ENCODE measurements around the gene ISYNA1. TPM values are rescaled to one million over a fixed set of nuclear protein-coding genes. Genes with fewer than 3 reads are reported as not detected.

ISYNA1 gene
- total RNA-seq, 1 experiment from 2014 or later = 129 TPM

GRCh38 chr19:18419699-18420460 is 18.1 kb downstream of the ISYNA1 start:
- H3K4me1 ChIP-seq (replicated peaks; ENCODE audit: insufficient read depth) = peaks cover 46% of the 10 kb centered on the region
- H3K4me2 ChIP-seq = peak overlapping the region; percentile 76
- peaks cover 38% of the 10 kb centered on the region for H3F3A ChIP-seq (ENCODE audit: insufficient read depth, low read depth)
- no TSS peak for BruUV-seq (replicated peaks)
- H2AFZ ChIP-seq = peak overlapping the region; percentile 77; the same call in 1 of the 2 replicates
- POLR2A ChIA-PET (ENCODE audit: unreplicated experiment) = interaction anchor here (0.5 kb wide), 1 partner anchor 549 kb away, joined by 6 read pairs; no protein-coding TSS in a partner anchor
- CTCF ChIA-PET = interaction anchor here (0.6 to 0.8 kb wide), 4 partner anchors 40 to 253 kb away, joined by 3 to 8 read pairs (median 4); partner anchors contain the start of gene RAB3A
- TF ChIP-seq EZH2 (IDR thresholded peaks at IDR 0.05; ENCODE audit: low read depth) (no peak), CTCF (conservative IDR thresholded peaks at IDR 0.05) (no peak)
- H4K20me1 ChIP-seq (ENCODE audit: insufficient read depth) = peaks cover 45% of the 10 kb centered on the region
- H3K27ac ChIP-seq = no peak overlapping the region
- no peaks in the 10 kb centered on the region for H3K36me3 ChIP-seq (ENCODE audit: low read depth)
- intact Hi-C loops (cut with micrococcal nuclease; ENCODE audit: unreplicated experiment) = loop anchor here (5.0 to 10.0 kb wide), 2 partner anchors 165 to 413 kb away; partner anchors contain the start of gene ARRDC2
- no peak for DNase-seq
- no peaks in the 10 kb centered on the region for H3K27me3 ChIP-seq (ENCODE audit: insufficient read depth, low read depth)
- peak overlapping the region; percentile 68 for H3K4me3 ChIP-seq
- H3K9me3 ChIP-seq (ENCODE audit: insufficient read depth, low read depth) = no peaks in the 10 kb centered on the region
- no peaks in the 10 kb centered on the region for H3K9me2 ChIP-seq (ENCODE audit: insufficient read depth)
- peaks cover 44% of the 10 kb centered on the region for H3K79me2 ChIP-seq (ENCODE audit: low read depth)

- ChIA-PET POLR2A (ENCODE audit: unreplicated experiment) (interaction anchor here (0.5 to 0.6 kb wide), 3 partner anchors 96 to 504 kb away, joined by 3 to 5 read pairs (median 3); partner anchors contain the start of genes JUND and LSM4), CTCF (interaction anchor here (0.6 to 0.8 kb wide), 5 partner anchors 39 to 254 kb away, joined by 3 to 8 read pairs (median 5); partner anchors contain the start of gene RAB3A)
- Histone ChIP-seq H3K27ac (no peak within 1 kb of the TSS), H3K9me3 (ENCODE audit: insufficient read depth, low read depth) (no peaks in the 10 kb centered on the region), H3K9me2 (ENCODE audit: insufficient read depth) (no peaks in the 10 kb centered on the region), H3K4me2 (peak within 1 kb of the TSS; percentile 98), H3K36me3 (ENCODE audit: low read depth) (no peaks in the 10 kb centered on the region), H3K4me1 (replicated peaks; ENCODE audit: insufficient read depth) (peaks cover 52% of the 10 kb centered on the region), H3K4me3 (peak within 1 kb of the TSS; percentile 68), H4K20me1 (ENCODE audit: insufficient read depth) (peaks cover 40% of the 10 kb centered on the region), H3K79me2 (ENCODE audit: low read depth) (peaks cover 44% of the 10 kb centered on the region), H3K27me3 (ENCODE audit: insufficient read depth, low read depth) (no peaks in the 10 kb centered on the region), H2AFZ (peak within 1 kb of the TSS; percentile 77; the same call in 1 of the 2 replicates), H3F3A (ENCODE audit: insufficient read depth, low read depth) (peaks cover 44% of the 10 kb centered on the region)
- DNase-seq = peak; percentile 48 to 80
- BruUV-seq (replicated peaks) = no TSS peak
- TF ChIP-seq EZH2 (IDR thresholded peaks at IDR 0.05; ENCODE audit: low read depth) (no peak), CTCF (conservative IDR thresholded peaks at IDR 0.05) (no peak; the same call in 1 of the 2 replicates)
- intact Hi-C loops (cut with micrococcal nuclease; ENCODE audit: unreplicated experiment) = loop anchor here (5.0 to 10.0 kb wide), 2 partner anchors 164 to 412 kb away; partner anchors contain the start of gene ARRDC2
These were observed 18.7 kb downstream of the ISYNA1 start, which contains the start of gene SSBP4 for GRCh38 chr19:18419195-18419698. Gene SSBP4, plus strand, starts transcription at chr19:18419398. Its CDS starts 251 bp downstream, at chr19:18419649.

- Histone ChIP-seq H3K36me3 (ENCODE audit: low read depth) (no peaks in the 10 kb centered on the region), H3K9me3 (ENCODE audit: insufficient read depth, low read depth) (no peaks in the 10 kb centered on the region), H3K9me2 (ENCODE audit: insufficient read depth) (no peaks in the 10 kb centered on the region), H3K27me3 (ENCODE audit: insufficient read depth, low read depth) (no peaks in the 10 kb centered on the region), H2AFZ (no peak overlapping the region), H3K27ac (no peak overlapping the region), H3K79me2 (ENCODE audit: low read depth) (peaks cover 37% of the 10 kb centered on the region), H4K20me1 (ENCODE audit: insufficient read depth) (peaks cover 33% of the 10 kb centered on the region), H3K4me3 (peak overlapping the region; percentile 68; the same call in 1 of the 2 replicates), H3K4me1 (replicated peaks; ENCODE audit: insufficient read depth) (peaks cover 55% of the 10 kb centered on the region), H3F3A (ENCODE audit: insufficient read depth, low read depth) (peaks cover 49% of the 10 kb centered on the region), H3K4me2 (peak overlapping the region; percentile 98)
- BruUV-seq (replicated peaks) = no TSS peak
- TF ChIP-seq EZH2 (IDR thresholded peaks at IDR 0.05; ENCODE audit: low read depth) (no peak), CTCF (conservative IDR thresholded peaks at IDR 0.05) (no peak)
- ChIA-PET CTCF (interaction anchor here (0.6 to 0.8 kb wide), 2 partner anchors 53 to 117 kb away, joined by 3 to 6 read pairs; no protein-coding TSS in a partner anchor), POLR2A (ENCODE audit: unreplicated experiment) (interaction anchor here (0.5 to 0.6 kb wide), 3 partner anchors 96 to 504 kb away, joined by 3 to 5 read pairs (median 3); partner anchors contain the start of genes JUND and LSM4)
- intact Hi-C loops (cut with micrococcal nuclease; ENCODE audit: unreplicated experiment) = loop anchor here (5.0 to 10.0 kb wide), 2 partner anchors 164 to 411 kb away; partner anchors contain the start of gene ARRDC2
- no peak for DNase-seq
These were observed 19.3 kb downstream of the ISYNA1 start for GRCh38 chr19:18418483-18419194.
